Neural cell (in vitro differentiated cells): ENCODE data around the gene ACYP1. TPM values are rescaled to one million over a fixed set of nuclear protein-coding genes. Genes with fewer than 3 reads are reported as not detected.
A peak's percentile ranks its signal among the peaks of the same experiment; 100 is the strongest.

Experiments
- H2AFZ ChIP-seq: fragments of 200-600, 300-800 bp; sonication (generic), shearing (Covaris generic); 2 replicates; pipeline ENCODE4 v1.6.0; 2014; ENCODE audit warnings: low read depth, mild to moderate bottlenecking, antibody characterized with exemption, low read length, moderate library complexity
- H3F3A ChIP-seq: fragments of 200-600 bp; shearing (Covaris generic); 2 replicates; pipeline ENCODE4 v1.6.1; 2016; ENCODE audit warnings: mild to moderate bottlenecking, moderate library complexity, mixed read lengths, antibody characterized with exemption, low read length; ENCODE audit not compliant: insufficient read depth, poor library complexity, severe bottlenecking
- H3K27ac ChIP-seq: fragments of 200-600, 300-800 bp; sonication (generic), shearing (Covaris generic); 2 replicates; pipeline ENCODE4 v1.5.1; 2014; ENCODE audit warnings: mild to moderate bottlenecking, low read length, moderate library complexity
- H3K27me3 ChIP-seq: fragments of 300-800, 200-600 bp; sonication (generic), shearing (Covaris generic); 2 replicates; pipeline ENCODE4 v1.6.0; 2014; ENCODE audit warnings: mild to moderate bottlenecking, low read depth, low read length, moderate library complexity; ENCODE audit not compliant: insufficient read depth
- H3K36me3 ChIP-seq: fragments of 300-800, 200-600 bp; sonication (generic), shearing (Covaris generic); 2 replicates; pipeline ENCODE4 v1.5.1; 2014; ENCODE audit warnings: mild to moderate bottlenecking, antibody characterized with exemption, low read length, moderate library complexity; ENCODE audit not compliant: insufficient read depth
- H3K4me2 ChIP-seq: fragments of 300-800, 200-600 bp; sonication (generic), shearing (Covaris generic); 2 replicates; pipeline ENCODE4 v1.6.0; 2014; ENCODE audit warnings: mild to moderate bottlenecking, low read length
- H3K4me3 ChIP-seq: fragments of 300-800, 200-600 bp; sonication (generic), shearing (Covaris generic); 2 replicates; pipeline ENCODE4 v1.5.1; 2014; ENCODE audit warnings: mild to moderate bottlenecking, low read length, moderate library complexity
- H3K79me2 ChIP-seq: fragments of 200-600 bp; shearing (Covaris generic); replicated peaks from 2 replicates; pipeline ENCODE4 v1.6.0; 2014; ENCODE audit warnings: mild to moderate bottlenecking, low read length, moderate library complexity; ENCODE audit not compliant: insufficient read depth
- H3K9ac ChIP-seq: fragments of 300-800, 200-600 bp; sonication (generic), shearing (Covaris generic); 2 replicates; pipeline ENCODE4 v1.6.1; 2016; ENCODE audit warnings: mild to moderate bottlenecking, low read length, mixed read lengths
- H3K9me2 ChIP-seq: fragments of 200-600 bp; shearing (Covaris generic); 2 replicates; pipeline ENCODE4 v1.6.1; 2016; ENCODE audit warnings: mild to moderate bottlenecking, low read length, mixed read lengths; ENCODE audit not compliant: insufficient read depth
- H3K9me3 ChIP-seq: fragments of 200-600, 300-800 bp; sonication (generic), shearing (Covaris generic); 2 replicates; pipeline ENCODE4 v1.6.1; 2016; ENCODE audit warnings: mild to moderate bottlenecking, mixed run types, low read length, moderate library complexity, mixed read lengths
- H4K20me1 ChIP-seq: fragments of 200-600 bp; shearing (Covaris generic); 2 replicates; pipeline ENCODE4 v1.6.1; 2016; ENCODE audit warnings: mild to moderate bottlenecking, mixed run types; ENCODE audit not compliant: insufficient read depth
- CTCF ChIP-seq: fragments of 450-650 bp; IDR thresholded peaks from 2 replicates; pipeline ENCODE4 v1.5.1; 2014; ENCODE audit warnings: antibody characterized with exemption, mild to moderate bottlenecking, moderate library complexity; ENCODE audit not compliant: poor library complexity, severe bottlenecking
- EP300 ChIP-seq: fragments of 450-650 bp; conservative IDR thresholded peaks from 2 replicates; pipeline ENCODE4 v1.6.1; 2014; ENCODE audit warnings: antibody characterized with exemption, mild to moderate bottlenecking, moderate library complexity; ENCODE audit not compliant: poor library complexity, severe bottlenecking
- EZH2 ChIP-seq: fragments of 200-600, 300-800 bp; shearing (Covaris generic), sonication (generic); IDR thresholded peaks from 2 replicates; pipeline ENCODE4 v1.6.1; 2014; ENCODE audit warnings: antibody characterized with exemption, low read length, borderline replicate concordance, mild to moderate bottlenecking; ENCODE audit not compliant: insufficient read depth, poor library complexity, severe bottlenecking
- MXI1 ChIP-seq: fragments of 450-650 bp; conservative IDR thresholded peaks from 2 replicates; pipeline ENCODE4 v1.6.1; 2014; ENCODE audit warnings: antibody characterized with exemption, mild to moderate bottlenecking; ENCODE audit not compliant: poor library complexity, severe bottlenecking
- POLR2AphosphoS5 ChIP-seq: IDR thresholded peaks from 2 replicates; pipeline ENCODE4 v1.6.1; 2012
- RAD21 ChIP-seq: fragments of 450-650 bp; conservative IDR thresholded peaks from 2 replicates; pipeline ENCODE4 v1.6.1; 2014; ENCODE audit warnings: antibody characterized with exemption, mild to moderate bottlenecking, moderate library complexity
- SMC3 ChIP-seq: fragments of 450-650 bp; conservative IDR thresholded peaks from 2 replicates; pipeline ENCODE4 v1.6.1; 2014; ENCODE audit warnings: antibody characterized with exemption, mild to moderate bottlenecking, moderate library complexity; ENCODE audit not compliant: poor library complexity
- TAF1 ChIP-seq: IDR thresholded peaks from 2 replicates; pipeline ENCODE4 v1.6.1; 2012; ENCODE audit warnings: low read depth
- polyA plus RNA-seq: library from polyadenylated mRNA; depleted of rRNA; stranded (reverse); fragments of >200 nt; gene quantifications from 2 replicates; pipeline ENCODE4 v1.2.3, GENCODE V29; 2014
- TF ChIP-seq, protein P1 (sequence below): IDR thresholded peaks from 2 replicates; pipeline ENCODE4 v1.6.1; 2012; ENCODE audit warnings: borderline replicate concordance

Gene ACYP1
- polyA plus RNA-seq, 1 donor from 2014 or later: 143 TPM

- TF ChIP-seq TAF1: no peak
- TF ChIP-seq EP300: no peak
- TF ChIP-seq EZH2: no peak
- no peak for TF ChIP-seq MXI1
- no peak for TF ChIP-seq SMC3
- TF ChIP-seq RAD21: no peak
- TF ChIP-seq POLR2AphosphoS5: no peak
- Histone ChIP-seq H2AFZ (no peak overlapping the region), H3K9me2 (no peaks in the 10 kb centered on the region), H3K9me3 (no peaks in the 10 kb centered on the region), H3K36me3 (no peaks in the 10 kb centered on the region), H3K4me2 (no peak overlapping the region), H3K27ac (no peak overlapping the region), H3K79me2 (no peaks in the 10 kb centered on the region), H4K20me1 (no peaks in the 10 kb centered on the region), H3K27me3 (no peaks in the 10 kb centered on the region), H3K9ac (no peak overlapping the region), H3K4me3 (no peak overlapping the region), H3F3A (no peaks in the 10 kb centered on the region)
Observed at GRCh38 chr14:75067212-75067611, 3.4 kb upstream of the ACYP1 start.

DNA sequence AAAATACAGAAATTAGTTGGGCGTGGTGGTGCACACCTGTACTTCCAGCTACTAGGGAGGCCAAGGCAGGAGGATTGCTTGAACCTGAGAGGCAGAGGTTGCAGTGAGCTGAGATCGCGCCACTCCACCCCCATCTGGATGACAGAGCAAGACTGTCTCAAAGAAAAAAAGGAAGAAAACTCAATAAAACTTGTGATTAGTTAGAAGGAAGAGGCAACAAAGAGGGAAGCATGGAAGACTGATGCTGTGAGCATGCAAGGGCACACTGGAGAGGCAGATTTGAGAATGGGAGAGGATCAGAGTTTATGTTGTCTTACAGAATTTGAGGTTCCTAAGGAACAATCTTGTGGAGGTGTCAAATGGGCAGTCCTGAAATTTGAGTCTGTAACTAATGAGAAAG is 2.9 kb upstream of the ACYP1 start:
- H3K4me2 ChIP-seq: no peak overlapping the region
- H4K20me1 ChIP-seq: no peaks in the 10 kb centered on the region
- no peaks in the 10 kb centered on the region for H3K9me3 ChIP-seq
- H2AFZ ChIP-seq: no peak overlapping the region
- H3K4me3 ChIP-seq: no peak overlapping the region
- no peaks in the 10 kb centered on the region for H3K9me2 ChIP-seq
- no peaks in the 10 kb centered on the region for H3F3A ChIP-seq
- no peak for TF ChIP-seq TAF1
- TF ChIP-seq RAD21: no peak
- TF ChIP-seq, protein P1, sequence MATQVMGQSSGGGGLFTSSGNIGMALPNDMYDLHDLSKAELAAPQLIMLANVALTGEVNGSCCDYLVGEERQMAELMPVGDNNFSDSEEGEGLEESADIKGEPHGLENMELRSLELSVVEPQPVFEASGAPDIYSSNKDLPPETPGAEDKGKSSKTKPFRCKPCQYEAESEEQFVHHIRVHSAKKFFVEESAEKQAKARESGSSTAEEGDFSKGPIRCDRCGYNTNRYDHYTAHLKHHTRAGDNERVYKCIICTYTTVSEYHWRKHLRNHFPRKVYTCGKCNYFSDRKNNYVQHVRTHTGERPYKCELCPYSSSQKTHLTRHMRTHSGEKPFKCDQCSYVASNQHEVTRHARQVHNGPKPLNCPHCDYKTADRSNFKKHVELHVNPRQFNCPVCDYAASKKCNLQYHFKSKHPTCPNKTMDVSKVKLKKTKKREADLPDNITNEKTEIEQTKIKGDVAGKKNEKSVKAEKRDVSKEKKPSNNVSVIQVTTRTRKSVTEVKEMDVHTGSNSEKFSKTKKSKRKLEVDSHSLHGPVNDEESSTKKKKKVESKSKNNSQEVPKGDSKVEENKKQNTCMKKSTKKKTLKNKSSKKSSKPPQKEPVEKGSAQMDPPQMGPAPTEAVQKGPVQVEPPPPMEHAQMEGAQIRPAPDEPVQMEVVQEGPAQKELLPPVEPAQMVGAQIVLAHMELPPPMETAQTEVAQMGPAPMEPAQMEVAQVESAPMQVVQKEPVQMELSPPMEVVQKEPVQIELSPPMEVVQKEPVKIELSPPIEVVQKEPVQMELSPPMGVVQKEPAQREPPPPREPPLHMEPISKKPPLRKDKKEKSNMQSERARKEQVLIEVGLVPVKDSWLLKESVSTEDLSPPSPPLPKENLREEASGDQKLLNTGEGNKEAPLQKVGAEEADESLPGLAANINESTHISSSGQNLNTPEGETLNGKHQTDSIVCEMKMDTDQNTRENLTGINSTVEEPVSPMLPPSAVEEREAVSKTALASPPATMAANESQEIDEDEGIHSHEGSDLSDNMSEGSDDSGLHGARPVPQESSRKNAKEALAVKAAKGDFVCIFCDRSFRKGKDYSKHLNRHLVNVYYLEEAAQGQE: no peak
- TF ChIP-seq EP300: no peak
- no peak for TF ChIP-seq EZH2
- TF ChIP-seq POLR2AphosphoS5: no peak
- no peak overlapping the region for H3K27ac ChIP-seq
- no peaks in the 10 kb centered on the region for H3K79me2 ChIP-seq
- H3K9ac ChIP-seq: no peak overlapping the region
- H3K36me3 ChIP-seq: no peaks in the 10 kb centered on the region
- no peaks in the 10 kb centered on the region for H3K27me3 ChIP-seq

DNA sequence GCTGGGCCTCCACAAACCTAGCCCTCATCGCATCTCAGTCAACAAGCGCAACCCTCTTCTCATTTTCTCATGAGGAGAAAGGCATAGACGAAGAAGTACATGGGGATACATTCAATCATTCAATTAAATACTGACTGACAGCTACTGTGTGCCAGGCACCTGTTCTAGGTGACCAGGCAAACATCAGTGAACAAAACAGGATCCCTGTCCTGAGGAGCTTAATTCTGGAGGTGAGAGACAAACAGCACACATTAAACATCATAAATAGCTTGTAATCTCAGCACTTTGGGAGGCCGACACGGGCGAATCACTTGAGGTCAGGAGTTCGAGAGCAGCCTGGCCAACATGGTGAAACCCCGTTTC is 362 bp upstream of the ACYP1 start:
- Histone ChIP-seq H3K9me3 (no peaks in the 10 kb centered on the region), H3K79me2 (peaks cover 9% of the 10 kb centered on the region), H3K9ac (peak overlapping the region; percentile 69)

More for the DNA sequence above, 362 bp upstream of the ACYP1 start:
- peak overlapping the region; percentile 76 for H3K4me3 ChIP-seq
- peak overlapping the region; percentile 42 for H3K4me2 ChIP-seq
- H3K27me3 ChIP-seq: no peaks in the 10 kb centered on the region
- no peak for TF ChIP-seq POLR2AphosphoS5
- TF ChIP-seq, protein P1: no peak
- no peak for TF ChIP-seq SMC3
- no peak for TF ChIP-seq EZH2
- no peak for TF ChIP-seq EP300
- no peak for TF ChIP-seq CTCF
- TF ChIP-seq MXI1: no peak
- TF ChIP-seq TAF1: no peak
- TF ChIP-seq RAD21: no peak
- H3K9me2 ChIP-seq: no peaks in the 10 kb centered on the region
- no peaks in the 10 kb centered on the region for H3F3A ChIP-seq
- H3K27ac ChIP-seq: no peak overlapping the region
- H4K20me1 ChIP-seq: no peaks in the 10 kb centered on the region
- H2AFZ ChIP-seq: peak overlapping the region; percentile 25
- H3K36me3 ChIP-seq: peaks cover 3% of the 10 kb centered on the region
